GM19099 (cell line): Measurements from ENCODE around the gene KIFAP3.

ENCODE experiments used
- POLR2A ChIP-seq: IDR thresholded peaks from 3 replicates; pipeline ENCODE4 v1.6.1; 2011; ENCODE audit warnings: low read depth; ENCODE audit not compliant: insufficient read length; ENCODE audit errors: extremely low read depth

KIFAP3 gene

GRCh38 chr1:169904834-169905233 lies 169.7 kb downstream of the KIFAP3 start:
- TF ChIP-seq POLR2A = no peak

DNA sequence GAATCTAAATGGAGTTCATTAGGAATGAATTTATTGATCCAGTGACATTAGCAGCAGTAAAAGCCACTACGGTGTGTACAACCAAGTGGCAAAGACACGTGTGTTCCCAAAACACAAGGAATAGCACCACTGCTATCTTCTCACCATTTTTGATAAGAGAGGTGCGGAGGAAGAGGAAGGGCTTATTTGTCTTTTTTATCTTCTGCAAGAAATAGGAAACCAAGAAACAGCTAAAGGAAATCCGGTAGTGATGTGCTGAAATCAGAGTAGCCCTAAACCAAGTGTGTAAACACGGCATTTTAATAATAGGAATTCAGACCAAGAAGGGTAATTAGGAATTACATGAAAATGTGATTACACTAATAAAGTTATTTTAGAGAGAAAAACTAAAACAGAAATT lies 171.7 kb downstream of the KIFAP3 start:
- TF ChIP-seq POLR2A = no peak

- no peak for TF ChIP-seq POLR2A
Measured at GRCh38 chr1:169901115-169901514, 173.4 kb downstream of the KIFAP3 start.

DNA sequence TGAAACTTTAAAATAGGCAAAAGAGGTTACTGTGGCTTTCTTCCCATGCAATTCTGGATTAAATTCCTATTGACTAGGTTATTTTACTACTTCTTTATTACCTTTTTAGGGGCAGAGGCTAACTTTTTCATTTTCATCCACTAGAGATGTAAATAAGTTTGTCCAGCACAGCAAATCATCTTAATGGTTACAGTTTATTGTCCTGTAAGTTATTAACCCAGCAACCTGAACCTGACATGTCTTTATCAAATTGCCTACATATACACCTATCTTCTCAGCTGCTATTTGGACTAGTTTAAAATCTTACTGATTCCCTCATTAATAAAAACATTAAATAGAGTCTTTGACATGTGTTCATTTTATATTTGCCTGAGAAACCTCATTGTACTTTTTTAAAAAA lies 173.9 kb downstream of the KIFAP3 start:
- TF ChIP-seq POLR2A = no peak

- no peak for TF ChIP-seq POLR2A
Measured at GRCh38 chr1:169899519-169900217, 174.8 kb downstream of the KIFAP3 start.

DNA sequence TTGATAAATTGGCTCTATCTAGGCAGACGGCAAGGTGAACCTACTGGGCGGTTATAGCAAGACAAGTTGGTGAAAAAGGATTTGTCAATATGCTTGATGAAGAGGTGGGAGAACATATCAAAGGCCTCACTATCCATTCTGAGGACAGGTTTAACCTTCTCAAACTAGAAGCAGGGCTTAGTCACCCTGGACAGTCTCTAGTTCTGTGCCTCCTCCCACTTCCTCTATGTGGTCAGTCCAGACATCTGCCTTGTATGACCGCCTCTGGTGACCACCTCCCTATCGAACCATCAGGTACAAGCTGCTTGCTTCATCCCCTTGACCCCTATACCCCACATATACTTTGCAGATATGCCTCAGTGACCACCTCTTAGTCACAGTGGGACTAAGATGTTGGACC lies 178.5 kb downstream of the KIFAP3 start:
- TF ChIP-seq POLR2A = no peak

- no peak for TF ChIP-seq POLR2A
Measured at GRCh38 chr1:169894424-169895145, 179.9 kb downstream of the KIFAP3 start.

- TF ChIP-seq POLR2A = peak; percentile 87
Measured at GRCh38 chr1:169893645-169894423, 180.7 kb downstream of the KIFAP3 start, which contains the start of gene SCYL3. Gene SCYL3, minus strand, starts transcription at chr1:169893896. Its CDS starts 5,056 bp downstream, at chr1:169888840.

DNA sequence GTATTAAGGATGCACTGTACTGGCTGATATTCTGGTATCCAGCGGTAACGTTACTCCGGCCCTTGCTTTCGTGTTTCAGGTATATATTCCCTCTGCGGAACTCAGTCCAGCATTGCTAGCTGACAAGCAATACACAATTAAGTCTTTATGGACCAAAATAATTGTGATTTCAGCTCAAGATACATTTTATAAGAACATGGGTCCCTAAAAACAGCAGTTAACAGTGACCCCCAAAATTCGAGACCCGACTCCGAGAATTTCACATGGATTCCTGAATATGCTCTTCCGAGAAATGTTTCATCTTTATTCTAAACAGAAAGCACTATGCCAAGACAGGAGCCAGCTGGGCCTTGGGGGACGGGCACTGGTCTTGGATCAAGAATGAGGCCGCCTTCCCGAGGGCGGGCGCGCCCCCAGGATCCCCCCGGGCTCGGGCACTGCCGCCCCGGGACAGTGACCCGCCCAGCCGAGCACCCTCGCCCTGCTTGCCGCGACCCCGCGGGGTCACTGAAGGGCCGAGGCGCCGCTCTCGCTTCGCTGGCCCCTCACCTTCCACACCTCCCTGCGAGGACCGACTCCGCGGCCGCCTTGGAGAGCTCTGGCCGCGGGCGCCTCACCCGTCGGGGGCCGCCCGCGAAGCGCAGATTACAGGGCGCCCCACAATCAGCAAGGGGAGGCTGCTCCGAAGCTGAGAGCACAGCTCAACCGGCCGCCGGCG lies 181.4 kb downstream of the KIFAP3 start:
- no peak for TF ChIP-seq POLR2A

DNA sequence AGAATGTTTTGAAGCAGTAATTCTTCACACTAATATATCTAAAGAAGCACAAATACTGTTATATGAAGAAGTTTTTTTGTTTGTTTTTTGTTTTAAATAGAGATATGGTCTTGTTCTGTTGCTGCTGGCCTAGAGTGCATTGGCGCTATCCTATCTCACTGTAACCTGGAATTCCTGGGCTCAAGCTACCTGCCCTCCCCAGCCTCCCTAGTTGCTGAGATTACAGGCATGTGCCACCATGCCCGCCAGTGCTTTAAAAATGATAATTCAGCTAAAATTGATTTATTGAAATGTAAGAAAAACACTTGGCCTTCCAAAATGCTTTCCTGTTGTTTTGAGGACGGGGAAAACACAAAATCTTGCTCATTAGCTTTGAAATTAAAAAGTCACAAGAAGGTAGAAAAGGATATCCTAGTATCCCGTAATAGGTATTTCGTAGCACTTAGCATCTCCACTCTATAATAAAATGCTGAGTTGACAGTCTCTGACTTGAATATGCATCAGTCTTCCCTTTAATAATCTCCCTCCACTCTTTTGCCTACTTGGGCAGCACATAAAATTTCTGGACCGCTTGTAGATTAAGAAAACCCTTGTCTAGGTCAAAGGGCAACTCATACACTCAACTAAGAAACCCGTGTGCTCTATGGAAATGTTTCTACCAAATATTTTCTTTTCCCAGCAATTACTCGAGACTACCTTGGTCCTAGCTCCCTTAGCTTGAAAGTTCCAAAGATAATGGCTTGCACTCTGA lies 182.1 kb downstream of the KIFAP3 start:
- no peak for TF ChIP-seq POLR2A

- TF ChIP-seq POLR2A = no peak
Measured at GRCh38 chr1:169891539-169891885, 183.0 kb downstream of the KIFAP3 start.

GRCh38 chr1:169890761-169891538 lies 183.5 kb downstream of the KIFAP3 start:
- peak; percentile 42 for TF ChIP-seq POLR2A

GRCh38 chr1:169889871-169890270 lies 184.6 kb downstream of the KIFAP3 start:
- no peak for TF ChIP-seq POLR2A

DNA sequence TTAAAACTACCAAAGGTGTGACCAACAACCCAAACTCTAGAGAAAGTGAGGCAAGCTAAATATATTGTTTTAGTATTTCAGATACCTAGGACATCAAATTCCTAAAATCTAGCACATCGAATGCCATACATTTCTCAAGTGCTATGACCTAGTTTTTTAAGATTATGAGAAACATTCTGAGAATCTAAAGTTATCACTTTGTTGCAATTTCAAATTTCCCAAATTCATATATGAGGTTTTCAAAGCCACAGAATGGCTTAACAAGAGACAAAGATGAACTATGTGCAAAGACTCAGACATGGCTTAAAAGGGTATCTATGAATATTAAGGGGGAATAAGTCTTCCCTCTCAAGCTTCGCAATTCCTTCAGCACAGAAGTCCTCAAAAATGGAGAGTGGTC lies 187.6 kb downstream of the KIFAP3 start:
- no peak for TF ChIP-seq POLR2A
